HS-27A (cell line): ENCODE measurements around the gene TUBB4B.

Source experiments
- DNase-seq: peaks from one replicate; pipeline ENCODE4 v3.0.0-alpha.2; 2012; ENCODE audit warnings: low read depth, missing footprints

The TUBB4B gene

DNA sequence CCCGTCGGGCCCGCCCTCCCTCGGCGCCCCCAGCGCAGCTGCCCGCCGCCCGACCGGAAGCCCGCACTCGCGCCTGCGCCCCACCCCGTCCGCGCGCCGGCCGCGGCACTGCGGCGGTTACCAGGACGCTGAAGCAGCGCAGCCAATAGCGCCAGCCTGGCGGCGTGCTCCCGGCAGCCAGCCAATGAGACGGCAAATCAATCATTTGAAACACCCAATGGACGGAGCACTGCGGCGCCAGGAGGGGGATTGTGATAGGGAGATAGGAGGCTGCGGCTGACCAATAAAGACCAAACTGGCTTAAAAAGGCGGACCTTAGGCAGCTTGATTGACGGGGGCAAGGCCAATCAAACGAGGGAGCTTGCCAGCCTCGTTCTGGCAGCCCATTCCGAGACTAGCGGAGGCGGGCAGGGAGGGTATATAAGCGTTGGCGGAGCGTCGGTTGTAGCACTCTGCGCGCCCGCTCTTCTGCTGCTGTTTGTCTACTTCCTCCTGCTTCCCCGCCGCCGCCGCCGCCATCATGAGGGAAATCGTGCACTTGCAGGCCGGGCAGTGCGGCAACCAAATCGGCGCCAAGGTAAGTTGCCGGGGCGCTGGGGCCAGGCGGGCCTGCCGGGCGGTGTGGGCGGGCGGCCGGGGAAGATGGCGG is at the start of gene TUBB4B:
Gene TUBB4B, plus strand, starts transcription at position 447 of the 649 bp plus-strand sequence. Its CDS starts 74 bp downstream, at position 521.
- peak; percentile 96 for DNase-seq

DNA sequence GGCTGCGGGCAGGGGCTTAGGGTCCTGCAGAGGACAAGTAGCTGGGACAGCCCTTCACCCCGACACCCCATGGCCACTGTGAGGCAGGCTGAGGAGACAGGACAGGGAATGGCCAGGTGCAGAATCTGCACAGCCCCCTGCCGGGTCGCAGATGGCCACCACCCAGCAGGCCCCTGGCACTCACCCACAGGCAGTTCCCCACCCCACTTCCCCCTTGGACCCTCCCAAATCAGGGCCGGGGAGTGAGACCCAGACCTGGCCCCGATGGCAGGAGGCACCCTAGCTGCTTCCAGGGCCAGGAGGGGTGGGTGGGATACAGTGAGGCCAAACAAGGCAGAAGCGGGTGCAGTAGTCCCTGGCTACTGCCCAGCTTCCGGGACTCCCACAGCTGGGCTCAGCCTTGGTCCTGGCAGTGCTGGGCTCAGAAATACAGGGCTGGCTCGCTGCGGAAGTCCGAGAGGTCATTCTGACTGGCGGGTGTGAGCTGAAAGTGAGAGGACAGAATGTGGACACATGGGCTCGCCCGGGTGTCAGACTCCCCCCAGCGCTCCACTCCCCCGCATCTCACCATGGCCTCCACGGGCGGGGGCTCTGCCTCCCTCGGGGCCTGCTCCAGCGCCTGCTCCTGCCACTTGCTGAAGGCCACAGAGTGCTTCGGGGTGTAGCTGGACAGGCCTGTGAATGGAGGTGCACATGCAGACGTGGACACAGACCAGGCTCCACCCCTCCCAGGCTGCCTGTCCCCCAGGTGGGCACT is 49.2 kb upstream of the TUBB4B start:
- no peak for DNase-seq

DNA sequence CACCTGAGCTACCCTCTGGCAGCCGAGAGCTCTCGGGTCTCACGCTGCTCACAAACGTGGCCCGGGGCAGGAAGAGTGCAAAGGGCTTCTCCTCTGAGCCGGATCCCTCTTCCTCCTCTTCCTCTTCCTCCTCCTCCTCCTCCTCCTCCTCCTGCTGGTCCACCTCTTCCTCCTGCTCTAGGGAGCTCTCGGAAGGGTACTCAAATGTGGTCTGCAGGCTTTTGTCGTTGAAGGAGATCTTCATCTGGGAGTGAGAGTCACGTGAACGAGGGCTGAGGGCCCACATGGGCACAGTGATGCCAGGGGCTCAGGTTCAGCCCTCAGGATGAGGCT is 48.7 kb upstream of the TUBB4B start:
- DNase-seq = no peak

DNA sequence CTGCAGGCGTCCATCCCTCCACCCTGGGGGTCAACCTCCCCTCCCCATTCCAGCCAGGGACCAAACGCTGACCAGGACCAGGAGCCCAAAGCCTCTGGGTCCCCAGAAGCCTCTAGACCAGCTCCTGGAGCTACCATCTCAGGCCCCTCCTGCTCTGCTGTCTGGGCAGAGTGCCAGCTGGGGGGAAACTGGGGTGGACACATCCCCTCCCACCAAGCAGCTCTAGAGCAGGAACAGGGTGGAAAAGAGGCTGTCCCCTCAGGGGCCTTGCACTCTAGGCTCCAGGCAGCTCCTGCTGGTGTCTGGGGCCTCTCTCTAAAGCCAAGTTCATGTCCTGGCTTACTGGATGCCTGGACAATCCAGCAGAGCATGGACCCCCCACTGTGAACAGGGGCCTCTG is 48.2 kb upstream of the TUBB4B start:
- no peak for DNase-seq

DNA sequence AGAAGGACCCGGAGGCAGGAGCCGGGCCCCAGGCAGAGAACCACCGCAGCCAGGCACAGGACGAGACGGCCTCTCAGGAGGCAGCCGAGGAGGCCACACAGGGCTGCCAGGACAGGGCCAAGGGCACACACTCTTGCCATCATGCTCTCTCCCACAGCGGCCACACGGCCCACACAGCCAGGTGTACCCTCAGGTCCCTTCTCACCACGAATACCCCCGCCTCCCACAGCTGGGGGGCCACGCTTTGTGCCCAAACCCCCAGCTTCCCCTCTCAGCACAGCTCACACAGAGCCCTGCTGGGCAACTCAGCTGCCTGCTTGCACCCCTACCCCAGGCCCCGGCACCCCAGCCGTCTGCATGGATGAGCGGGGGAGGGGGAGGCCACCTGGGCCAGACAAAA is 47.3 kb upstream of the TUBB4B start:
- DNase-seq = no peak

DNA sequence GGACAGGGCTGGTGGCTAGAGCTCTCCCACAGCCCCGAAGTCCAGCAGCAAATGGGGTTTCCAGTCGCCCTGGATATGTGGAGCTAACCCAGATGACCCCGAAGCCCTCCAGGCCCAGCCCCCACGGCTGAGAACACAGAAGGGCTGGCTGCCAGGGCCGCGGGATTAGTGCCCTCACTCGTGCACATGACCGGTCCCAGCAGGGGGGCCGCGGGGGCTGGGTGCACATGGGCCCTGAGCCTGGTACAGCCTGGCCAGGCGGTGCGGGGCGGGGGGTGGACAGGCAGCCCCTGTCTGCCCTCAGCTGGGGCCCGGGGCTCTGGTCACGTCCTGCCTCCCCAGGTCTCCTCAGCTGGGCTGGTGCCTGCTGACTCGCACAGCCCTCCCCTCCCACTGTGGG is 46.7 kb upstream of the TUBB4B start:
- DNase-seq = no peak

DNA sequence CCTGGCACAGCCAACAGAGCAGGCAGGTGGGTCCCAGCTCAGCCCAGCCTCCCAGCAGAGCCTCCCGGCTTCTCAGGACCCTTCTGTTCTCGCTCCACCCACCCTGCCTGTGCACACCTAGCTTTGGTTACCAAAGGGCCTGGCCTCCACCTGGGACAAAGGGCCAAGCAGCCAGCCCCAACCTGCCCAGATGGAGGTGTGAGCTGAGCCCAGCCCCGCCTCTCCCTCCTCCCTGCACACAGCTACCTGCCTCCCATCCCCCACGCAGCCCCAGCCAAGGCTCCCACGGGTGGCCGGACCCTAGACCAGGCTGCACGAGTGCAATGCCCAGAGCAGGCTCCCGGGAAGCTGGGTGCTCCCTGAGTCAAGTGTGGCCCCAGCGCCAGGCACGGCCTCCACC is 46.2 kb upstream of the TUBB4B start:
- no peak for DNase-seq

DNA sequence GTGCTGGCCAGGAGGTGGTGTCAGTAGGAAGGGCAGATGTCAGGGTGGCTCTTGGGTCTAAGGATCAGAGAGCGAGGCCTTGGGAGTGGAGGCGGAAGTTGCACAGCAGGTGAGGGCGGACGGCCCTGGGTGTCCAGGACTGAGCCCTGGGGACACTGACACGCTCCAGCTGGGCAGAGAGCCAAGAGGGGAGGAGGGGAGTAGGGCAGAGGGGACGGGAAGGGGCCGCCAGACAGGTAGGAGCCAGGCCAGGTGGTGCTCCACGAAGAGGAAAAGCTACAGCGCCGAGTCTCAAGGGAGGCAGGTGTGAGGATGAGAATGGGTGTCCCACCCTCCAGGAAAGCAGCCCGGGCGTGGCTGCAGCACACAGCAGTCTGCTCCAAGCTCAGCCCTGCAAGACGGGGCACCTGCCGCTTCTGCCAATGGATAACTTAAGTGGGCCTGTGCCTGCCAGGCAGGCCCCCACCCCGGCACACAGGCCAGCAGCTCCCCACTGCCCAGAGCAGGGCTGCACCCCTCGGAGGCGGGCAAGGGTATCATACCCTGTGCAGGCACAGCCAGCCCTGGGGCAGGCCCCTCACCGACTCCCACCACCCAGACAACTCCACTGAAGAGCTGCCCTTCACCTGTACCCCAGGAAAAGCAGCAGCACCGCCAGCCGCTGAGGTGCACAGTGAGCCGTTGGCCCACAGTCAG is 45.4 kb upstream of the TUBB4B start:
- no peak for DNase-seq

DNA sequence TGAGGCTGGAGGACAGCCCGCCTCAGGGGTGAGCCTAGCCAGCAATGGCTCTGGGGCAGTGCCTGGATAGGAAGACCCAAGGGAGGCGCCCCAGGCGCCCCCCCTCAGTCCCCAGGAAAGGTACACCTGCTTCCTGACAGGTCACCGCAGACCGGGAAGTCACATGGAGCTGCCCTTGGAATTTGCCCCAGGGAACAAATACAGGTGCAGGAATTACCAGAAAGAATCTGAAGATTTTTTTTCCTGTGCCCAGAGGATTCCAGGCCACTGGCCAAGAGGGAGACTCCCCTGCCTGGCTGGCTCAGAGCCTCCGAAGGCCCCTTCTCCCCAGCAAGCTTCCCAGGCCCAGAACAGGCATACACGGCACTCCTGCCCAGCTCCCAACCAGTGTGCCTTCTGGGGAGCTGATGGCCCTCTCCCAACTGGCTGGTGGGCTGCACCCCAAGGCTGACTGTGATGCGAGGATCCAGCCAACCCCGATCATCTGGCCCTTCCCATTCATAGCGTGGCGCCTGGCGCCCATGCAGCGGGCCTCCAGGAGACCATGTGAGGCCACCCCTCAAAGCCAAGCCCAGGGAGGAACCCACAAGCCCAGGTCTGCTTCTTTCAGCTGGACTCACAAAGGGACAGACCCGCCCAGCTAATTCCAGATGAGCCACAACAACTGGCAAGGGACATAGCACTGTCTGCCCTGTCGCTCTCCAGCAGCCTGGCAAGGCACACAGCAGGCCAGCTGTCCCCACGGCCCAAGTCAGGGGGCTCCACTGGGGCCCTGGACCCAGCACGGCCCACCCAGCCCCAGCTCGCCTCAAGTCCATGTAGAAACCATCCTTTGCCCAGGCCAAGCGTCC is 42.8 kb upstream of the TUBB4B start:
- DNase-seq = no peak

DNA sequence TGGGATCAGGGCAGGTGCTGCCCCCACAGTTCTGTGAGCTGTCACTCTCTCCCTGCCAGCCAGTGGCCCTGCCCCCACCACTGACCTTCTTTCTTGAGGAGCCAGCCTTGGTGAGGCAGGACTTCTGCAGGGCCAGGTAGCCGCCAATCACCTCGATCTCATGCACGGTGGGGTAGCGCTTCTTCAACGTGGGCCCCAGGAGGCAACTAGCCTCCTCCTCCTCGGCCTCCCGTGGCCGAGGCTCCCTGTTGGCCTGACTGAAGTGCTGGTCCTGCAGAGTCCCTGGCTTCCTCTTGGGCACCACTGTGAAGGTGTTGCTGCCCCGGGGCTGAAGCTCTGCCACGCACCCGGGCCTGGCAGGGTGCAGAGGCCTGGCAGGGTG is 42.2 kb upstream of the TUBB4B start:
- no peak for DNase-seq

DNA sequence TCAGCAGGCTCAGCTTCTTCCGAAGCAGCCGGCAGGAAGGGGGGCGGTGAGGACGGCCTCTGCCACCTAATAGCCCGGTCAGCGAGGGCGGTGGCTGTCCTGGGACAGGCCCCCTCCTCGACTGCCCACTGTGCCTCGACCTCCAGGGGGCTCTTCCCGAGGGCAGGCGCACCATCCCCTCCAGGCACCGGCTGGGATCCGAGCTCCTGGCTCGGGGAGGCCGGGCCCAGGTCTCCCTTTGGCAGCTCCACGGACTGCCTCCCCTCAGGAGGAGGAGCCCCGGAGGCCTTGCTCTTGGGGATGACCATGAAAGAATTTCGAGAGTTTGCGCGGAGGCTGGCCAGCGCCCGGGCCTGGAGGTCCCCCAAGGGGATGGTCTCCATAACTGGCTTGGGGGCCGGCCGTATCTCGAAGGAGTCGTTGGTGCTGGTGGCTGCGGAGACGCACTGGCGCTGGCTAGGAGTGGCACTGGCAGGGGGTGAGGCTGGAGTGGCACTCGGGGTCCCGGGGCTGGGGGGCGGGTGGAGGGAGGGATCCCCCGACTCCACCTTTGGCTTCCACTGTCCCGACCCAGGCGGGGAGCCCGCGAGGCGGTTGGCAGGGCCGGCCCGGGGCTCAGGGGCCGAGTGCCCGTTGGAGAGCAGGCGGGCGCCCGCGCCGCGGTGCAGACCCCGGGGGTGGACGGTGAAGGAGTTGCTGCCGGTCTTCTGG is 41.5 kb upstream of the TUBB4B start:
- DNase-seq = no peak

DNA sequence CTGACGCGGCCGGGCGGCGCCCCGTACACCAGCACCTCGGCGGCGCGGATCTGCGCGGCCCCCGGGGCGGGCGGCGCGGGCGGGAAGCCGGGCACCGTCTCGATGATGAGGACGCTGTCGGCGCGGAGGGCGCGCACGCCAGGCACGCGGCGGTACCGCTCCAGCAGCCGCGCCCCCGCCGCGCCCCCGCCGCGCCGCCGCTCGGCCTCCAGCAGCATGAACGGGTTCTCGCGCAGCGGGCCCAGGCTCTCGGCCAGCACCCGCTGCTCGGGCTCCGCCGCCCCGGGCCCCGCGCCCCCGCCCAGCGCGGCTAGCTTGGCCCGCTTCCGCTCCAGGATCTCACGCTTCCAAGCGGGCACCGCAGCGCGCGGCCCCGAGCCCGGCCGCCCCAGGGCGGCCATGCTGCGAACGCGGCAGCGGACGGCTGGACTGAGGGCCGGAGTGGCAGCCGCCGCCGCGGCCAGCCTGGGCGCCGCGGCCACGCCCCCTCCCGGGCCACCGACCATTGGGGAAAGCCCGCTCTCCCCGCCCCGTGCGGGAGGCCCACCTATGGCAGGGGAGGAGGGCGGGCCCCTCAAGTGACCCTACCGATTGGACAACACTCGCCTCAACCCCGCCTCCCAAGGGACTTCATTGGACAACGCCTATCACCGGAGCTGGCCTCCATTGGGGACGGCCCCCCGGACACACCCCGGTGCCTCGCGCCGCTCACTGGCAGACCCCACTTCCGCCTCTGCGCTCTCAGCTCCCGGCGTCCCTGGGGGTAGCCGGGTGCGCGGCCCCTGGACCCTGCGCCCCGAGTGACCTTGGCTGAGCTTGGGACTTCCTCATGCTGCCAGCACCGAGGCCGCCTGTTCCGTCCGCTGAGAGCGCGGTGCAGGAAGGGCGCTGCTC is 40.5 kb upstream of the TUBB4B start, which contains the start of gene TPRN:
Gene TPRN, minus strand, starts transcription at position 431 of the 894 bp plus-strand sequence. Its CDS starts 30 bp downstream, at position 401.
- peak; percentile 82 for DNase-seq

DNA sequence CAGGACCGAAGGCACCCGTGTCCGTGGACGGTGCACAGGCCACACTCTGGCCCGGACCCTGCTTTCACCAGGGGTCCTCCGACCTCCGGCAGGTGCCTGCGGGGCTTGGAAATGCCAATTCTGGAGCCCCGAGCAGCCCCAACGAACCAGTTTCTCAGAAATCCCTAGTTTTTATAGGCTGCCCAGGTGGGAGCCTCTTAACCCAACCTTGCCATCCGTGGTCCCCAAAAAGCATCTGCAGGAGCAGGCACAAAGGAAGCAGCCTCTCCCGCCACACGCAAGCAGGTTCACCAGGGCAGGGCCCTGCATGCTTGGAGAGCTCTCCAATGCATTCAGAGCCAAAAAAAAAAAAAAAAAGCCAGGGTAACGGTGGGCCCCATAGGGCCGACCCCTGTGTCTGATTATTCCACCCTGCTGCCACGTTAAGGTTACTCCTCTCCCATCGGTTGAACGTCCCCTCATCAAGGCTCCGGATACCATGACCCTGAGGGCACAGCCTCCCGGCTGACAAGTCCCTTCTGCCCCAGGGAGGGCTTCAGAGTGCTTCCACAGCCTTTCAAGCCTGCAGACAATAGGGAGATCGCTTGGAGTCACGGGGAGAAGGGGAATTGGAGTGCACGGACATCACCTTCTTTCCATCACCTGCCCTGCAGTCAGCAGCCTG is 39.8 kb upstream of the TUBB4B start:
- DNase-seq = no peak

DNA sequence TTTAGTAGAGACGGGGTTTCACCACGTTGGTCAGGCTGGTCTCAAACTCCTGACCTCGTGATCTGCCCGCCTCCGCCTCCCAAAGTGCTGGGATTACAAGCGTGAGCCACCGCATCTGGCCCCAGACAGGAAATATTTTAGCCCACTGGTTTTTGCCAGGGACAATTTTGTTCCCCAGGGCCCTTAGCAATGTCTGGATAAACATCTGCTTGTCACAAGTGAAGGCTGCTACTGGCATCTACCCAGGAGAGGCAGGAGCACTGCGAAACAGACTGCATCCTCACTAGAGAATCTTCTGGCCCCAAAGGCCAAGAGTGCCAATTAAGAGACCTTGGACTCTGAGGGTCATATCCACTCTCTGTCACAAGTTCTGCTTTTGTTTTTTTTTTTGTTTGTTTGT is 38.1 kb upstream of the TUBB4B start:
- no peak for DNase-seq

DNA sequence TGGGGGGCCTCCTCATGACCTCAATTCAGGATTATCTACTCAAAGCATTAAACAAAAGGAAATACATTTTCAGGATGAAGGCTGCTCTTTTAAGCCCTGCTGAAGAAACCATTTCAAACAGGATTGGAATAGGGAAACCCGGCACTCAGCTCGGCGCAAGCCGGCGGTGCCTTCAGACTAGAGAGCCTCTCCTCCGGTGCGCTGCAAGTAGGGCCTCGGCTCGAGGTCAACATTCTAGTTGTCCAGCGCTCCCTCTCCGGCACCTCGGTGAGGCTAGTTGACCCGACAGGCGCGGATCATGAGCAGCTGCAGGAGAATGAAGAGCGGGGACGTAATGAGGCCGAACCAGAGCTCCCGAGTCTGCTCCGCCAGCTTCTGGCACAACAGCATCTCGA is 36.4 kb upstream of the TUBB4B start:
- DNase-seq = no peak

DNA sequence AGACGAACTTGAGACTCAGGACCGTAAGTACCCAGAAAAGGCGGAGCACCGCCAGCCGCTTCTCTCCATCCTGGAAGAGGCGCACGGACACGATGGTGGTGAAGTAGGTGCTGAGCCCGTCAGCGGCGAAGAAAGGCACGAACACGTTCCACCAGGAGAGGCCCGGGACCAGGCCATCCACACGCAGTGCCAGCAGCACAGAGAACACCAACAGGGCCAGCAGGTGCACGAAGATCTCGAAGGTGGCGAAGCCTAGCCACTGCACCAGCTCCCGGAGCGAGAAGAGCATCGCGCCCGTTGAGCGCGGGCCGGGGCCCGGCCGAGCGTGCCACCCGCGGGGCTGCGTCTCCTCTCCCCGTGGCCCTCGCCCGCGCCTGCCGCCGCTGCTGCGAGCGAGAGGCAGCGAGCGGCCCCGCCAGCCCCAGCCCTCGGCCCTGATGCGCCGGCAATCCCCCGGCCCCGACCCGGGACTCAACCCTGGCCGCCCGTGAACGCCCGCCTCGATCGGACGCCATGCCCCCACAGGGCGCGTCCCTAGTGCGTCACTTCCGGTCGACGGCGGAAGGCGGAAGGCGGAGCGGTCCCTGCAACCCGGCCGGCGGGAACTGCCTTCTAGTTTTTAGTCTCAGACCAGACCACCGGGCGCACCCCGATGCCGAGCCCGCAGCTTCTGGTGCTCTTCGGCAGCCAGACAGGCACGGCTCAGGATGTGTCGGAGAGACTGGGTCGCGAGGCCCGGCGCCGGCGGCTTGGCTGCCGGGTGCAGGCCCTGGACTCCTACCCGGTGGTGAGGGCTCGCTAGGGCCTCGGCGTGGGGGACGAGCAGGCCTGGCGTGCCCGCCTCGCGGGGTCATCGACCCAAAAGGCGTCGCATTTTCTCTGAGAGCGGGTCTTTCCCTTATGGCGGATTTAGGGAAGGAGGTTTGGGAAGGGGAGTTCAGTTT is 35.7 kb upstream of the TUBB4B start, which contains the start of the genes NDOR1 and TMEM203:
Gene NDOR1, plus strand, starts transcription at position 575 of the 944 bp plus-strand sequence. Its CDS starts 78 bp downstream, at position 653.
Gene TMEM203, minus strand, starts transcription at position 523 of the 944 bp plus-strand sequence. Its CDS starts 234 bp downstream, at position 289.
- DNase-seq = peak; percentile 42

DNA sequence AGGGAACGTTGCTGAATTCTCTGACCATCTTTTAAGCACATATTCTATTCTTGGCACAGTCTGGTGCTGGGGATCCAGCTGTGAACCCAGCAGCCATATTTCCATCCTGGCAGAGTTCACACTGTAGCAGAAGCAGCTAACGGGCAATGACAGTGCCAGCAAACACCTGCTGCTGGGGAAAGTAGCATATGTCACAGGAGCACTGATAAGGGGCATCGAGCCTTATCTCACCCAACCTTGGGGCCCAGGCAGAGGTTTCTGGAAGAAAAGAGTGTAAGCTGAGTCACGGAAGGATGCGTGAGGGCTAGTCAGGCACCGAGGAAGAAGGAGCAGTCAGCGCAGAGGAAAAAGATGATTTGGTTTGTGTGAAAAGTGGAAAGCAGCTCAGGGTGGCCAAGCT is 34.5 kb upstream of the TUBB4B start:
- DNase-seq = no peak

DNA sequence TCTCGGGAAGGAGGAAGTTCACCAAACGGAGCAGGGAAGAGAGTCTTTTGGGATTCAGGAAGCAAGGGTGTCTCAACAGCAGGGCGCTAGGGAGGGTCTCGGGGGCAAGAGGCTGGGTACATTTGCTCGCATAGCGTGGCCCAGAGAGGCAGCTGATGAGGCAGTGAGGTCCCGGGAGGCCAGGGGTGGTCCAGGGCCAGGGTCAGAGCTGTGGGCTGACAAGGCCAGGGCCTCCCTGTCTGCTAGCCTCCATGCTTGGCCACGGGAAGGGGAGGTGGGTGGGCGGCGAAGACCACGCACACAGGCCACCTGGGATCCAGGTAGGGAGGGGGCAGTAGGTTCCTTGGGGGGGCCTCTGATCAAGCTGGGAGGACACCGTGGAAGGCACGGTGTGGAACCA is 29.6 kb upstream of the TUBB4B start:
- DNase-seq = no peak

DNA sequence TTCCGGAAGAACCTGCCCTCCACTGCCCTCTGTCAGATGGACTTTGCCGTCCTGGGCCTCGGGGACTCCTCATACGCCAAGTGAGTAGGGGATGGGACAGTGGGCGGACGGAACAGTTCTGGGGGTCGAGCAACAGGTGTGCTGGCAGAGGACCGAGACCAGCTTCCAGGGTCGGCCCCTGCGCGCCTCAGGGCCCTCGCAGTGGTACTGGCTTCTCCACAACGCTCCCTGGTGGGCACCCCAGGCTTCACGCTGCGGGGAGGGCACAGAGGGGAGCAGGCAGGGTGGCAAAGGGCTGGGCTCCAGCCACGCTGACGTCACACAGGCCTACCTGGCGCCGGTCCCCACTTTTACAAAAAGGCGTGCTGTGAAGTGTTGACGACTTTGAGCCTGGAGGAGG is 28.6 kb upstream of the TUBB4B start:
- no peak for DNase-seq
